SJSA1 (cell line): ENCODE measurements around the gene CNPY1. TPM values are rescaled to one million over a fixed set of nuclear protein-coding genes. Genes with fewer than 3 reads are reported as not detected.

Source experiments
- total RNA-seq: library from RNA; depleted of rRNA; stranded (reverse); fragments of >200 nt; shearing (Covaris generic); gene quantifications from 2 replicates; pipeline ENCODE4 v1.2.3, GENCODE V29; 2014; rRNA removed

The CNPY1 gene
- total RNA-seq, 1 experiment from 2014 or later: not detected

Other genes starting within 250 kb of the CNPY1 start
- 36.4 and 46.6 TPM in 2 replicates for gene INSIG1, start 248.7 kb downstream of the CNPY1 start, total RNA-seq
- 0.11 TPM in 1 of 2 replicates, not detected in the other for gene EN2, start 88.4 kb downstream of the CNPY1 start, total RNA-seq
- gene RBM33, start 98.1 kb upstream of the CNPY1 start, total RNA-seq: 27.2 and 37.4 TPM in 2 replicates